Tibial nerve (tissue), 4 donors: Measurements from ENCODE around the gene OR4C5. TPM values are rescaled to one million over a fixed set of nuclear protein-coding genes. Genes with fewer than 3 reads are reported as not detected.
"Not testable (repeated sequence)": the region's sequence is repeated elsewhere in the genome, so short reads cannot be mapped to it uniquely, and the experiment has no call there.

Source experiments
- DNase-seq, 2 donors: peaks; one replicate each; pipeline ENCODE4 v3.0.0-alpha.2; 2019; ENCODE audit warnings: low spot score in 2 of 2
- H3K27ac ChIP-seq, 4 donors: fragments of 200-600 bp; sonication (generic) in 3 of 4; one replicate each; pipeline ENCODE4 v1.5.1; 2017 to 2019; ENCODE audit warnings: mild to moderate bottlenecking in 1 of 4
- H3K27me3 ChIP-seq, 2 donors: fragments of 200-600 bp; sonication (generic) in 1 of 2; one replicate each; pipeline versions ENCODE4 v1.5.1 to v1.6.0; 2017 to 2019
- H3K36me3 ChIP-seq, 3 donors: fragments of 200-600 bp; sonication (generic); one replicate each; pipeline ENCODE4 v1.5.1; 2018 to 2019
- H3K4me1 ChIP-seq, 4 donors: fragments of 200-600 bp; sonication (generic) in 3 of 4; one replicate each; pipeline ENCODE4 v1.5.1; 2017 to 2019
- H3K4me3 ChIP-seq, 4 donors: fragments of 200-600 bp; sonication (generic) in 3 of 4; one replicate each; pipeline ENCODE4 v1.5.1; 2017 to 2019; ENCODE audit warnings: mild to moderate bottlenecking in 1 of 4, moderate library complexity in 1 of 4
- H3K9me3 ChIP-seq, 4 donors: fragments of 200-600 bp; sonication (generic) in 3 of 4; one replicate each; pipeline ENCODE4 v1.5.1; 2017 to 2019
- EP300 ChIP-seq, 2 donors: sonication (generic); formaldehyde crosslinking; IDR thresholded peaks; one replicate each; pipeline ENCODE4 v1.6.1; 2017; ENCODE audit warnings: antibody characterized with exemption in 2 of 2, mild to moderate bottlenecking in 1 of 2
- POLR2A ChIP-seq, 2 donors: fragments of 450-650 bp; IDR thresholded peaks; one replicate each; pipeline ENCODE4 v1.6.1; 2017; ENCODE audit warnings: antibody characterized with exemption in 2 of 2, mild to moderate bottlenecking in 2 of 2, moderate library complexity in 2 of 2
- WGBS, 2 donors: methylation state at CpG; one replicate each; pipeline ENCODE4 v1.1.5; 2018; 5-methylcytosine and 5-hydroxymethylcytosine counted together
- total RNA-seq, 4 donors: library from RNA; depleted of rRNA; stranded (reverse); fragments of >200 nt; gene quantifications; one replicate each; pipeline ENCODE4 v1.1.0, GENCODE V29; 2016
- TF ChIP-seq, protein P1 (sequence below), 5 experiments: fragments of 200-600 bp in 3 of 5; fragments of 450-650 bp in 2 of 5; sonication (generic) in 3 of 5; IDR thresholded peaks; one replicate each; pipeline ENCODE4 v1.5.1; 2016 to 2019; ENCODE audit warnings: antibody characterized with exemption in 5 of 5, mild to moderate bottlenecking in 3 of 5, moderate library complexity in 2 of 5

OR4C5 gene
- total RNA-seq, 4 donors from 2014 or later, result not detected

DNA sequence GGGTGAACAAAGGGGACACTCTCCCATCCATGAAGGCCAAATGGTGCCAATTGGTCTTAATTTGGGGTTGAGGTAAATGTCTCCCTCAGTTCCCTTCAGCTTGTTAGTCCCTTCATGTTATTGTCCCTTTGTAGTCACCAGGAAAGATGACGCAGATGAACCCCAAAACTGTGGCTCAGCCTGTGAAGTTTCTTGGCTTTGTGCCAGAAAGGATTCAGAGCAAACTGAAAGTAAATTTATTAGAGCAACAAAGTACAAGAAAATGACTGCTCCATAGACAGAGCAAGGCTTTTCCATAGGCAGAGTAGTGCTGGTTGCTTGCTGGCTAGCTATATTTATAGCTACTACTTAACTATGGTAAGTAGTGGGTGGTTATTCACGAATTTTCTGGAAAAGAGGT lies 24.8 kb downstream of the OR4C5 start:
- Histone ChIP-seq H3K4me1 (no peaks in the 10 kb centered on the region), H3K27ac (no peak overlapping the region), H3K36me3 (no peaks in the 10 kb centered on the region), H3K27me3 (no peaks in the 10 kb centered on the region), H3K9me3 (peaks cover 0 to 15% (median 0%) of the 10 kb centered on the region in 4 donors), H3K4me3 (no peak overlapping the region)
- TF ChIP-seq, protein P1, sequence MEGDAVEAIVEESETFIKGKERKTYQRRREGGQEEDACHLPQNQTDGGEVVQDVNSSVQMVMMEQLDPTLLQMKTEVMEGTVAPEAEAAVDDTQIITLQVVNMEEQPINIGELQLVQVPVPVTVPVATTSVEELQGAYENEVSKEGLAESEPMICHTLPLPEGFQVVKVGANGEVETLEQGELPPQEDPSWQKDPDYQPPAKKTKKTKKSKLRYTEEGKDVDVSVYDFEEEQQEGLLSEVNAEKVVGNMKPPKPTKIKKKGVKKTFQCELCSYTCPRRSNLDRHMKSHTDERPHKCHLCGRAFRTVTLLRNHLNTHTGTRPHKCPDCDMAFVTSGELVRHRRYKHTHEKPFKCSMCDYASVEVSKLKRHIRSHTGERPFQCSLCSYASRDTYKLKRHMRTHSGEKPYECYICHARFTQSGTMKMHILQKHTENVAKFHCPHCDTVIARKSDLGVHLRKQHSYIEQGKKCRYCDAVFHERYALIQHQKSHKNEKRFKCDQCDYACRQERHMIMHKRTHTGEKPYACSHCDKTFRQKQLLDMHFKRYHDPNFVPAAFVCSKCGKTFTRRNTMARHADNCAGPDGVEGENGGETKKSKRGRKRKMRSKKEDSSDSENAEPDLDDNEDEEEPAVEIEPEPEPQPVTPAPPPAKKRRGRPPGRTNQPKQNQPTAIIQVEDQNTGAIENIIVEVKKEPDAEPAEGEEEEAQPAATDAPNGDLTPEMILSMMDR (IDR thresholded peaks at IDR 0.05), result no peak
- TF ChIP-seq EP300 (IDR thresholded peaks at IDR 0.05) (no peak), POLR2A (IDR thresholded peaks at IDR 0.05) (no peak)
- WGBS, 2 donors, result 52% methylated on average over 2 of the region's 2 CpGs
- no peak for DNase-seq

DNA sequence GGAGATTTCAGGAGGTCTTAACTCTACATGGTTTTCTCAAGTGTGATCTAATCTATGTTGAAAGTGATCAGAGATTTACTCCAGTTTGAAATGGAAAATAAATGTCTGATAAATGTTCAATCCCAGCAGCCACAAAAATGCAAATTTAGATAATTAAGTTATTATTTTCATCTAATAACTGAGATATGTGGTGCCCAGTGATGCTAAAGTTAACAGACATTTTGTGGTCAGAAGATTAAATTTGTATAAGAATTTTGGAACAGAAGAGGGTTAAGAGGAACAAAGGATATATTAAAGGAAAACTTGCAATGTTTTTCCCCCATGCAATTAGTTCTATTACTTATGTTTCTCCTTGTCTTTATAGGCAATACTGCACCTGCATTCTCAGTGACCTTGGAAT lies 41.6 kb downstream of the OR4C5 start, which contains the start of gene OR4C3:
OR4C3 (plus strand) TSS at position 301 of the 400 bp plus-strand sequence. CDS start 102 bp downstream, outside the sequence.
- not testable (repeated sequence) for H3K36me3 ChIP-seq, H3K4me1 ChIP-seq, H3K27me3 ChIP-seq, H3K27ac ChIP-seq, DNase-seq, H3K4me3 ChIP-seq, H3K9me3 ChIP-seq

DNA sequence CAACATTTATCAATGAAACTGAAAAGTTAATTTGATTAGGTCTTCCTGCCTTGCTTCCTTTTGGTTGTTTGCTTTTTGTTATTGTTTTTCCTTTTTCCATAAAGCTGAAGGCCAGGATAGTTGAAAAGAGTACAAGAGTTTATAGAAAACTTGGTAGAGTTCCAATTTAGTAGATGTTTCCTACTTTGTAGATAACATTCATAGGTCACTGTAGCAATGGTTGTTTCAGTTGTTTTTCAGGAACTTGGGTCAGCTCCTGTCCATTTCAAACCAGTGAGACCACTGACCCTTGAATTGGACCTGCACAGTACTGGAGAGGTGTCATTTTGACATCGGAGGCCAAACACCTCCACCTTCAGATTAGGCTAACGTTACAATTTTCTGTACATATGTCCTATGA lies 46.5 kb downstream of the OR4C5 start:
- not testable (repeated sequence) for H3K9me3 ChIP-seq, H3K36me3 ChIP-seq, H3K27ac ChIP-seq, DNase-seq, H3K27me3 ChIP-seq, H3K4me3 ChIP-seq, H3K4me1 ChIP-seq
- whole genome bisulfite sequencing, 2 donors, result 71 to 74% methylated on average over 2 of the region's 2 CpGs

Other genes with a start within 250 kb of the OR4C5 start
- not detected for gene OR4B1, start 149.7 kb downstream of the OR4C5 start, total RNA-seq
- gene OR4X2, start 121.4 kb downstream of the OR4C5 start, total RNA-seq, result not detected
- not detected for gene OR4X1, start 102.6 kb downstream of the OR4C5 start, total RNA-seq
- gene OR4S1, start 60.2 kb downstream of the OR4C5 start, total RNA-seq, result not detected
- gene OR4C3, start 41.5 kb downstream of the OR4C5 start, total RNA-seq, result not detected
- not detected for gene OR4A47, start 122.3 kb upstream of the OR4C5 start, total RNA-seq